ENCODE measurements around the gene MAP3K19.

MAP3K19 gene

GRCh38 chr2:134980639-134981038 is 66.6 kb downstream of the MAP3K19 start:
- Histone ChIP-seq H3K36me3 (ENCODE audit: control insufficient read depth in 2 of 2, insufficient read depth in 1 of 2, low read length in 2 of 2) (no peaks in the 10 kb centered on the region), H3K4me1 (ENCODE audit: control insufficient read depth, insufficient read depth, low read length) (no peaks in the 10 kb centered on the region), H3K9me3 (ENCODE audit: control insufficient read depth, insufficient read depth, low read depth, low read length) (no peaks in the 10 kb centered on the region), H3K4me3 (ENCODE audit: low read depth, low read length) (no peak overlapping the region), H3K27ac (ENCODE audit: extremely low read depth, low read depth, low read length) (no peak overlapping the region)
- TF ChIP-seq ZNF654 (tag by site-specific recombination; IDR thresholded peaks at IDR 0.05; ENCODE audit: low read depth), result no peak
- TF ChIP-seq ATF2 (tag by site-specific recombination; IDR thresholded peaks at IDR 0.05; ENCODE audit: low read depth), result no peak
- TF ChIP-seq MEIS1 (CRISPR knock-in tag; IDR thresholded peaks at IDR 0.05; ENCODE audit: borderline replicate concordance), result no peak
- TF ChIP-seq GLIS2 (tag by site-specific recombination; IDR thresholded peaks at IDR 0.05), result no peak
- TF ChIP-seq ZNF529 (tag by site-specific recombination; IDR thresholded peaks at IDR 0.05; ENCODE audit: insufficient replicate concordance), result no peak
- no peak for TF ChIP-seq ZNF664 (tag by site-specific recombination; IDR thresholded peaks at IDR 0.05)
- no peak for TF ChIP-seq BCL6B (tag by site-specific recombination; IDR thresholded peaks at IDR 0.05)
- TF ChIP-seq ZNF423 (tag by site-specific recombination; IDR thresholded peaks at IDR 0.05), result no peak
- no peak for TF ChIP-seq ZNF302 (tag by site-specific recombination; IDR thresholded peaks at IDR 0.05; ENCODE audit: low read depth)
- ChIA-PET POLR2A (no interaction called here), CTCF (no interaction called here)

GRCh38 chr2:134979221-134979620 is 68.0 kb downstream of the MAP3K19 start:
- no peaks in the 10 kb centered on the region for H3K9me3 ChIP-seq (ENCODE audit: control insufficient read depth, insufficient read depth, low read depth, low read length)
- no peaks in the 10 kb centered on the region for H3K36me3 ChIP-seq (ENCODE audit: control insufficient read depth in 2 of 2, insufficient read depth in 1 of 2, low read length in 2 of 2)
- POLR2A ChIA-PET, result no interaction called here
- no peak overlapping the region for H3K4me3 ChIP-seq (ENCODE audit: low read depth, low read length)
- H3K27ac ChIP-seq (ENCODE audit: extremely low read depth, low read depth, low read length), result no peak overlapping the region
- H3K4me1 ChIP-seq (ENCODE audit: control insufficient read depth, insufficient read depth, low read length), result no peaks in the 10 kb centered on the region
- CTCF ChIA-PET, result interaction anchor here (0.6 to 1.0 kb wide), 2 partner anchors 10 to 731 kb away, joined by 3 read pairs; no protein-coding TSS in a partner anchor
- TF ChIP-seq ZNF350 (tag by site-specific recombination; IDR thresholded peaks at IDR 0.05) (no peak), PRDM6 (tag by site-specific recombination; IDR thresholded peaks at IDR 0.05) (no peak), ZNF76 (tag by site-specific recombination; IDR thresholded peaks at IDR 0.05; ENCODE audit: borderline replicate concordance, low read depth) (no peak), HOXC10 (CRISPR knock-in tag; IDR thresholded peaks at IDR 0.05) (no peak), SP2 (tag by site-specific recombination; IDR thresholded peaks at IDR 0.05) (no peak), GLI4 (tag by site-specific recombination; IDR thresholded peaks at IDR 0.05) (no peak), SALL2 (tag by site-specific recombination; IDR thresholded peaks at IDR 0.05; ENCODE audit: borderline replicate concordance) (no peak), SETDB1 (IDR thresholded peaks at IDR 0.05; ENCODE audit: insufficient read length, low read length) (no peak), PRDM10 (tag by site-specific recombination; IDR thresholded peaks at IDR 0.05) (no peak), ZNF660 (tag by site-specific recombination; IDR thresholded peaks at IDR 0.05) (no peak), REST (tag by site-specific recombination; IDR thresholded peaks at IDR 0.05) (no peak), CTCF (tag by site-specific recombination; IDR thresholded peaks at IDR 0.05) (no peak), ZNF133 (tag by site-specific recombination; IDR thresholded peaks at IDR 0.05) (no peak)

Data from HEK293 (cell line).